HepG2 (cell line): ENCODE data around the gene TUBB4A. TPM values are rescaled to one million over a fixed set of nuclear protein-coding genes. Genes with fewer than 3 reads are reported as not detected.

Experiments used
- ATRX ChIP-seq: sonication (generic); formaldehyde crosslinking; IDR thresholded peaks from 2 replicates; pipeline ENCODE4 v1.4.0; 2020; ENCODE audit warnings: missing genetic modification reagents, borderline replicate concordance
- BRCA1 ChIP-seq: sonication (generic); formaldehyde crosslinking; IDR thresholded peaks from 2 replicates; pipeline ENCODE4 v1.4.0; 2020; ENCODE audit warnings: missing genetic modification reagents
- DDIT3 ChIP-seq: sonication (generic); formaldehyde crosslinking; IDR thresholded peaks from 2 replicates; pipeline ENCODE4 v1.4.0; 2020; ENCODE audit warnings: mild to moderate bottlenecking, missing genetic modification reagents
- E2F2 ChIP-seq: sonication (generic); formaldehyde crosslinking; IDR thresholded peaks from 2 replicates; pipeline ENCODE4 v1.4.0; 2020; ENCODE audit warnings: missing genetic modification reagents, borderline replicate concordance
- FOSL1 ChIP-seq: sonication (generic); formaldehyde crosslinking; IDR thresholded peaks from 2 replicates; pipeline ENCODE4 v1.9.0; 2021; ENCODE audit warnings: missing genetic modification reagents, borderline replicate concordance
- GATA4 ChIP-seq: sonication (generic); IDR thresholded peaks from 2 replicates; pipeline ENCODE4 v1.6.1; 2016; ENCODE audit warnings: antibody characterized with exemption, low read depth, borderline replicate concordance
- IKZF4 ChIP-seq: sonication (generic); formaldehyde crosslinking; IDR thresholded peaks from 2 replicates; pipeline ENCODE4 v1.5.1; 2020; ENCODE audit warnings: borderline replicate concordance, mild to moderate bottlenecking, low read depth, missing genetic modification reagents; ENCODE audit errors: not compliant biosample characterization
- KDM1A ChIP-seq: IDR thresholded peaks from 2 replicates; pipeline ENCODE4 v1.6.1; 2016; ENCODE audit warnings: missing compliant biosample characterization
- KLF12 ChIP-seq: sonication (generic); formaldehyde crosslinking; IDR thresholded peaks from 2 replicates; pipeline ENCODE4 v1.4.0; 2020; ENCODE audit warnings: missing genetic modification reagents, borderline replicate concordance
- MYPOP ChIP-seq: sonication (generic); formaldehyde crosslinking; IDR thresholded peaks from 2 replicates; pipeline ENCODE4 v1.8.1; 2023; ENCODE audit warnings: mild to moderate bottlenecking, moderate library complexity, missing genetic modification reagents
- NAIF1 ChIP-seq: sonication (generic); formaldehyde crosslinking; IDR thresholded peaks from 2 replicates; pipeline ENCODE4 v1.5.0; 2020; ENCODE audit warnings: mild to moderate bottlenecking, missing genetic modification reagents, borderline replicate concordance
- NFRKB ChIP-seq: fragments of 450-650 bp; IDR thresholded peaks from 2 replicates; pipeline ENCODE4 v1.6.1; 2017
- PBX2 ChIP-seq: IDR thresholded peaks from 2 replicates; pipeline ENCODE4 v1.6.1; 2016; ENCODE audit warnings: control low read depth
- POLR2A ChIP-seq, 2 experiments: IDR thresholded peaks; 2 replicates each; pipeline ENCODE4 v1.6.1; 2011; ENCODE audit warnings: low read depth in 2 of 2, low read length in 2 of 2, mild to moderate bottlenecking in 1 of 2, moderate library complexity in 1 of 2; ENCODE audit not compliant: insufficient read depth in 1 of 2
- POLR2AphosphoS5 ChIP-seq: IDR thresholded peaks from 2 replicates; pipeline ENCODE4 v1.6.1; 2012; ENCODE audit warnings: low read depth, low read length
- TAF1 ChIP-seq: sonication (generic); formaldehyde crosslinking; IDR thresholded peaks from 2 replicates; pipeline ENCODE4 v1.4.0; 2020; ENCODE audit warnings: missing genetic modification reagents
- ZBTB14 ChIP-seq: sonication (generic); formaldehyde crosslinking; IDR thresholded peaks from 2 replicates; pipeline ENCODE4 v1.4.0; 2020; ENCODE audit warnings: missing genetic modification reagents
- ZBTB49 ChIP-seq: sonication (generic); formaldehyde crosslinking; IDR thresholded peaks from 2 replicates; pipeline ENCODE4 v1.4.0; 2020; ENCODE audit warnings: missing genetic modification reagents, borderline replicate concordance
- ZNF354B ChIP-seq: sonication (generic); formaldehyde crosslinking; IDR thresholded peaks from 2 replicates; pipeline ENCODE4 v1.8.0; 2022; ENCODE audit warnings: mild to moderate bottlenecking, missing genetic modification reagents
- ZNF607 ChIP-seq: sonication (generic); formaldehyde crosslinking; IDR thresholded peaks from 2 replicates; pipeline ENCODE4 v1.5.1; 2020; ENCODE audit warnings: missing genetic modification reagents, mild to moderate bottlenecking, borderline replicate concordance
- ZSCAN25 ChIP-seq: sonication (generic); formaldehyde crosslinking; IDR thresholded peaks from 2 replicates; pipeline ENCODE4 v1.8.0; 2022; ENCODE audit warnings: mild to moderate bottlenecking, missing genetic modification reagents
- polyA plus RNA-seq, 8 experiments: library from polyadenylated mRNA; depleted of rRNA in 3 of 8; stranded (reverse) in 7 of 8; unstranded in 1 of 8; fragments of >200 nt; fragmentation: Illumina TruSeq in 4 of 8; extraction: Trizol in 4 of 8; gene quantifications; 2 replicates each; pipeline versions ENCODE4 v1.2.1 to v1.2.3, GENCODE V29; 2011 to 2016; ENCODE audit warnings: low read depth in 4 of 8, missing spikeins in 1 of 8, mixed read lengths in 1 of 8; ENCODE audit not compliant: insufficient read depth in 1 of 8
- total RNA-seq, 5 experiments: library from RNA; depleted of rRNA; stranded (reverse); fragments of >200 nt; fragmentation: Illumina TruSeq; extraction: Trizol; gene quantifications; 2 replicates each; pipeline ENCODE4 v1.2.3, GENCODE V29; 2016; ENCODE audit warnings: low read depth in 1 of 5

Gene TUBB4A
- total and polyA plus RNA-seq, 2 of the 13 experiments (the other 11 are each of a cell fraction or from before 2014, with no cell fraction given), result not detected

- no peak; the same call in none of the 2 replicates for TF ChIP-seq POLR2AphosphoS5
- TF ChIP-seq BRCA1 (CRISPR knock-in tag), result no peak
- TF ChIP-seq FOSL1 (CRISPR knock-in tag), result no peak
- TF ChIP-seq TAF1 (CRISPR knock-in tag), result peak; percentile 61; the same call in 1 of the 2 replicates
- TF ChIP-seq KLF12 (CRISPR knock-in tag), result 0 out of 2 replicates have a peak, but pooled peaks have one; percentile 36
- no peak for TF ChIP-seq ZBTB14 (CRISPR knock-in tag)
- no peak for TF ChIP-seq ATRX
- TF ChIP-seq NAIF1, result no peak
- TF ChIP-seq ZSCAN25 (CRISPR knock-in tag), result no peak
- no peak for TF ChIP-seq ZBTB49
- TF ChIP-seq ZNF354B (CRISPR knock-in tag), result 0 out of 2 replicates have a peak, but pooled peaks have one; percentile 27
- TF ChIP-seq ZNF607 (CRISPR knock-in tag), result no peak
- no peak for TF ChIP-seq PBX2
- TF ChIP-seq E2F2 (CRISPR knock-in tag), result no peak
- peak; percentile 70 for TF ChIP-seq IKZF4
- no peak for TF ChIP-seq KDM1A
- TF ChIP-seq GATA4, result no peak
- no peak for TF ChIP-seq NFRKB
- peak; percentile 71 to 87 for TF ChIP-seq POLR2A (IDR thresholded peaks at IDR 0.05; ENCODE audit: insufficient read depth in 1 of 2, low read depth in 2 of 2, low read length in 2 of 2)
- no peak for TF ChIP-seq DDIT3
- TF ChIP-seq MYPOP (CRISPR knock-in tag), result 0 out of 2 replicates have a peak, but pooled peaks have one; percentile 47
Observed at GRCh38 chr19:6530386-6531162, 28.5 kb upstream of the TUBB4A start, which contains the start of gene TNFSF9 (continued).
